DMS153 treated with DMSO at 0.1 percent for 48 hours (cell line): Measurements from ENCODE around the gene KNDC1.

Experiments used
- DNase-seq: peaks from one replicate; lab custom pipeline; 2025; ENCODE audit not compliant: unreplicated experiment; lab: John Stamatoyannopoulos, UW

The KNDC1 gene

GRCh38 chr10:133202778-133203651 is 43.0 kb downstream of the KNDC1 start:
- no peak for DNase-seq

- no peak for DNase-seq
Measured at GRCh38 chr10:133203652-133204195, 43.7 kb downstream of the KNDC1 start.

GRCh38 chr10:133204226-133205015 is 44.4 kb downstream of the KNDC1 start:
- no peak for DNase-seq

- no peak for DNase-seq
Measured at GRCh38 chr10:133205146-133205545, 45.1 kb downstream of the KNDC1 start.

GRCh38 chr10:133206356-133207040 is 46.5 kb downstream of the KNDC1 start:
- no peak for DNase-seq

GRCh38 chr10:133207041-133207600 is 47.1 kb downstream of the KNDC1 start:
- DNase-seq: no peak

- DNase-seq: no peak
Measured at GRCh38 chr10:133207627-133208026, 47.6 kb downstream of the KNDC1 start.

- no peak for DNase-seq
Measured at GRCh38 chr10:133208466-133208865, 48.4 kb downstream of the KNDC1 start.

GRCh38 chr10:133209117-133209516 is 49.1 kb downstream of the KNDC1 start:
- DNase-seq: no peak

- DNase-seq: no peak
Measured at GRCh38 chr10:133209641-133210040, 49.6 kb downstream of the KNDC1 start.

GRCh38 chr10:133210398-133211140 is 50.5 kb downstream of the KNDC1 start:
- DNase-seq: no peak

- no peak for DNase-seq
Measured at GRCh38 chr10:133211141-133211830, 51.3 kb downstream of the KNDC1 start.

GRCh38 chr10:133211959-133212852 is 52.2 kb downstream of the KNDC1 start:
- no peak for DNase-seq

- DNase-seq: no peak
Measured at GRCh38 chr10:133212853-133213494, 53.0 kb downstream of the KNDC1 start.

GRCh38 chr10:133213641-133214467 is 53.8 kb downstream of the KNDC1 start:
- DNase-seq: no peak

GRCh38 chr10:133214468-133215410 is 54.7 kb downstream of the KNDC1 start:
- no peak for DNase-seq
